H54 (cell line): ENCODE data around the gene ZNF324B.
"Not testable (repeated sequence)": the region's sequence is repeated elsewhere in the genome, so short reads cannot be mapped to it uniquely, and the experiment has no call there.

Experiments
- DNase-seq: peaks from one replicate; pipeline ENCODE4 v3.0.0; 2011; ENCODE audit warnings: low spot score, mixed read lengths; ENCODE audit not compliant: insufficient read length
- FAIRE-seq: peaks from 3 replicates; lab custom pipeline; 2011; peaks lifted over from hg19 to GRCh38; lab: Jason Lieb, UNC
- POLR2A ChIP-seq: IDR thresholded peaks from 2 replicates; pipeline ENCODE4 v1.6.1; 2011; ENCODE audit warnings: low read depth, mild to moderate bottlenecking, low read length

Gene ZNF324B

GRCh38 chr19:58451358-58452101 is at the start of gene ZNF324B:
ZNF324B (plus strand) TSS chr19:58451622; CDS start chr19:58453702, 2,080 bp downstream.
- FAIRE-seq (no peak), DNase-seq (peak; percentile 98)
- peak; percentile 83 for TF ChIP-seq POLR2A

- DNase-seq (no peak), FAIRE-seq (no peak)
Measured at GRCh38 chr19:58401840-58402421, 49.5 kb upstream of the ZNF324B start.

GRCh38 chr19:58403920-58404478 is 47.4 kb upstream of the ZNF324B start:
- not testable (repeated sequence) for FAIRE-seq

More at GRCh38 chr19:58401840-58402421, 49.5 kb upstream of the ZNF324B start:
- TF ChIP-seq POLR2A, result no peak

GRCh38 chr19:58406818-58407657 is 44.4 kb upstream of the ZNF324B start:
- 0 out of 2 replicates have a peak, but pooled peaks have one; percentile 14 for TF ChIP-seq POLR2A
- FAIRE-seq, result no peak
- no peak for DNase-seq

More at GRCh38 chr19:58403920-58404478, 47.4 kb upstream of the ZNF324B start:
- DNase-seq, result not testable (repeated sequence)

GRCh38 chr19:58407658-58408151 is 43.7 kb upstream of the ZNF324B start:
- no peak for FAIRE-seq

GRCh38 chr19:58408152-58409009 is 43.0 kb upstream of the ZNF324B start, which contains the start of gene ZNF584:
ZNF584 (plus strand) TSS chr19:58408649; CDS start chr19:58409148, 499 bp downstream.
- DNase-seq, result peak; percentile 95
- FAIRE-seq, result no peak
- peak; percentile 98 for TF ChIP-seq POLR2A

More at GRCh38 chr19:58407658-58408151, 43.7 kb upstream of the ZNF324B start:
- no peak for DNase-seq
- no peak for TF ChIP-seq POLR2A

GRCh38 chr19:58409010-58409790 is 42.2 kb upstream of the ZNF324B start:
- peak; percentile 37; the same call in 1 of the 2 replicates for TF ChIP-seq POLR2A
- DNase-seq (no peak), FAIRE-seq (no peak)

GRCh38 chr19:58416604-58417003 is 34.8 kb upstream of the ZNF324B start:
- no peak for DNase-seq
- TF ChIP-seq POLR2A, result no peak
- no peak for FAIRE-seq

GRCh38 chr19:58417071-58417470 is 34.4 kb upstream of the ZNF324B start:
- FAIRE-seq (no peak), DNase-seq (no peak)
- no peak for TF ChIP-seq POLR2A

GRCh38 chr19:58428617-58429016 is 22.8 kb upstream of the ZNF324B start:
- FAIRE-seq (no peak), DNase-seq (no peak)
- TF ChIP-seq POLR2A, result no peak

GRCh38 chr19:58429745-58430144 is 21.7 kb upstream of the ZNF324B start:
- FAIRE-seq (no peak), DNase-seq (no peak)
- TF ChIP-seq POLR2A, result no peak

- DNase-seq (no peak), FAIRE-seq (no peak)
- no peak for TF ChIP-seq POLR2A
Measured at GRCh38 chr19:58434217-58434616, 17.2 kb upstream of the ZNF324B start.
